GM10248 (cell line): ENCODE measurements around the gene EFNB3.
A peak's percentile ranks its signal among the peaks of the same experiment; 100 is the strongest.

Experiments
- CTCF ChIA-PET: fragments of 300-600 bp; sonication (Branson Sonifier 250); formaldehyde crosslinking; extraction: SDS; loops from one replicate; lab custom pipeline; 2021; ENCODE audit warnings: antibody characterized with exemption; lab: Yijun Ruan, JAX
- POLR2A ChIA-PET: fragments of 350-650 bp; sonication (Branson Sonifier 250); formaldehyde crosslinking; extraction: SDS; loops from one replicate; lab custom pipeline; 2020; ENCODE audit warnings: antibody characterized with exemption; lab: Yijun Ruan, JAX
- DNase-seq: peaks from one replicate; pipeline ENCODE4 v3.0.0; 2012; ENCODE audit errors: extremely low spot score
- CTCF ChIP-seq: IDR thresholded peaks from 2 replicates; pipeline ENCODE4 v1.5.1; 2012; ENCODE audit warnings: mild to moderate bottlenecking, low read depth; ENCODE audit errors: extremely low read depth, missing control alignments, control extremely low read depth

EFNB3 gene

DNA sequence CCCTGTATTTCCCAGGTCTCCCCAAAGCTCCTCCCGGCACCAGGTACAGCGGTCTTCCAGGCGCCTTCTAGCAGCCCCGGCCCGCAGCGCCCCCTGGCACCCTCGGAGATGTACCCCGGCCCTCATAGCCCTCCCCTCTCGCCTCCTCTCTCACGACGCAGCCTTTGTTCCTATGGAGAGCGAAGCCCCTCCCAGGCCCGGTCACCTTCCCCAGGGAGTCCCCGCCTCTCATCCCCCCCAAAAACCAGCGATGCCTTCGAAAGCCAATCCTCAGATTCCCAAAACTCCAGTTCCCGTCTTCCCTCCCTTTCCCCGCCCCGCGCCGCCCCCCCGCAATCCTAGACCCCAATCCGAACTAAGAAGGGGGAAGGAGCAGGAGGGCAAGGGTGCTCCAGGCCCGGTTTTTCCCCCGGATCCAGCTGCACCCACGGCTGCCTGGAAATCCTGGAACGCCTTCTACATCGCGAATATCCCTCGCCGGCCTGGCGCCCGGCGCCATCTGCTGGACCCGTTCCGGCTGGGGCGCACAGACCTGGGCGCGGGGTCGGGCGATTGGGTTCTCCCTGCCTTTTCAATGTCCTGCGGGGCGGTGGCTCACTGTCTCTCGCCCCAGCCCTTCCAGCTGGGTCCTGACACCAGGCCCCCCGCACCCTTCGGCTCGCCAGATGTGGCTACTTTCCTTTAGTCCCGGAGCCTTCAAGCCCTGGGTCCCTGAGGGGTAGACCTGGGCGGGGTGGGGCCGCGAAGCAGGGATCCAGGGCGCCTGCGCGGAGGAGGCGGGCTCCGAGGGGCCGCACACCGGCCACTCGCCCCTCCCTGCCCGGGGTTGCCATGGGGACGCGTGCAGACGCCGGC lies 12.1 kb downstream of the EFNB3 start, which contains the start of gene DNAH2:
Gene DNAH2, plus strand, starts transcription at position 844 of the 855 bp plus-strand sequence. CDS start 1,991 bp downstream, outside the sequence.
- CTCF ChIA-PET = interaction anchor here (0.7 to 1.6 kb wide), 3 partner anchors 10 to 328 kb away, joined by 3 read pairs; no protein-coding TSS in a partner anchor

GRCh38 chr17:7717756-7718350 lies 12.9 kb downstream of the EFNB3 start:
- no peak for TF ChIP-seq CTCF
- CTCF ChIA-PET = interaction anchor here (1.6 kb wide), 1 partner anchor 11 kb away, joined by 3 read pairs; no protein-coding TSS in a partner anchor
- POLR2A ChIA-PET = no interaction called here
- DNase-seq = no peak

More for the DNA sequence above, 12.1 kb downstream of the EFNB3 start, which contains the start of gene DNAH2:
- POLR2A ChIA-PET = no interaction called here
- peak; percentile 39 for TF ChIP-seq CTCF
- DNase-seq = peak; percentile 71

GRCh38 chr17:7719661-7720060 lies 14.7 kb downstream of the EFNB3 start:
- DNase-seq = no peak
- TF ChIP-seq CTCF = no peak
- ChIA-PET CTCF (interaction anchor here (2.4 kb wide), 1 partner anchor 24 kb away, joined by 6 read pairs; no protein-coding TSS in a partner anchor), POLR2A (no interaction called here)

GRCh38 chr17:7720125-7720524 lies 15.1 kb downstream of the EFNB3 start:
- TF ChIP-seq CTCF = no peak
- CTCF ChIA-PET = interaction anchor here (1.3 to 2.4 kb wide), 2 partner anchors 14 to 23 kb away, joined by 3 to 6 read pairs; no protein-coding TSS in a partner anchor
- POLR2A ChIA-PET = no interaction called here
- no peak for DNase-seq

- DNase-seq = no peak
- no peak for TF ChIP-seq CTCF
- ChIA-PET POLR2A (no interaction called here), CTCF (no interaction called here)
Observed at GRCh38 chr17:7721612-7722011, 16.6 kb downstream of the EFNB3 start.

GRCh38 chr17:7727886-7728285 lies 22.9 kb downstream of the EFNB3 start:
- no peak for DNase-seq
- CTCF ChIA-PET = no interaction called here
- POLR2A ChIA-PET = no interaction called here
- TF ChIP-seq CTCF = no peak
